NCI-H446 treated with DMSO at 0.1 percent for 48 hours (cell line): ENCODE measurements around the gene EXOC4.

Experiments used
- DNase-seq: peaks from one replicate; lab custom pipeline; 2025; lab: John Stamatoyannopoulos, UW

Gene EXOC4

DNA sequence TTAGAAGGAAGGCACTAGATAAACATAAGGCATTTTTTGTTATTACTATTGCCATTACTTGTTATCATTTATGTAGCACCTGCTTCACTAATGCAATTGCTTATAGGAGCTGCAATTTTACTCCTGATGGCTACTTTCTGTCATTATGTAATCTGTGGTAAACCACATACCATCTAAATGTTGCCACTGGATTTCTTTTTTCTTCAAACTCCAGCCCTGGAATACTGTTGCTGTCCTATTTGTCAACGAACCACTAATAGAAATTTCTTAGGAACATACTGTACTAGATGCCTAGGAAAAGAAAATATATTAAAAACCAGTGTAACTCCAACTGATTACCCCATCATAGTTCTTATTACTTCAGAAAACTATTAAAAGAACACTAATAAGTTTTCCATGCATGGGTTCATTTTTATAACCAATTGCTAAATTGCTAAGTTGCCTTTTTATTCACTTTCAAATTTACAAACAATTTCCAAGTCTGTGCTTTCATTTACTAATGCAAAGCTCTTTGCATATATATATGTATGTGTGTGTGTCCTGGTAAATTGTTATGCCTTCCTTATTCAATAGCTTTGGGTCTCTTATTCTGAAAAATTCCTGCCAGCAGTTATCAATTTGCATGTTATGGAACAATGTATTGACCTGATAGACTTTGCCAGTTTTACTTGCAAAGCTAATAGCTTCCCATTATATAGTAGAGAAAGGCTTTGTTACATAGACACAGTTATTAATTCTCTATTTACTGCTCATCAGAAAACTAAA, 287.4 kb downstream of the EXOC4 start:
- DNase-seq: no peak

DNA sequence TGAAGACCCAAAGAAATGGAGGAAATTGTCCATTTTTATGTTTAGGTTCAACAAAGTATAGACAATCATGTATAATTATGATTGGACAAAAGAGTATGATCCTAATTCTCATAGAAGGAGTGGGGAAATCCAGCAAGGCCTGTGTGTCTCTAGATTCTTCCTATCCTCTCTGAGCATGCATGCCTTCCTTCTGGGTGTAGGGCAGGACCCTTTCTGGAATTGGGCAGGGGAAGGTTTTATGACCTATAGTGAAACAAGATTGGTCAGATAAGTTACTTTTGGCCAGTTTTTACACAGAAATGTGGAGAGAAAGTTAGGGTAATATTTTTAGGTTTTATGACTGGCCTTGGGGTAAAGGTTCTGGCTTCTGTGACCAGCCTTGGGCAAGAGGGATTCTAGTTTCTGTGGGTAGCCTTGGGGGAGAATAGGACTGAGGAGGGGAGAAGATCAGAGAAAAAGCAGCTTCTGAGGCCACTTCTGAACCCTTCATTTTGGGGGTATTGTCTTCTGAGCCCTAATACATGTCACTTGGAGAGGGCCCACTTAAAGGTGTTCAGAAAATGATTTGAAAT, 289.4 kb downstream of the EXOC4 start:
- no peak for DNase-seq

DNA sequence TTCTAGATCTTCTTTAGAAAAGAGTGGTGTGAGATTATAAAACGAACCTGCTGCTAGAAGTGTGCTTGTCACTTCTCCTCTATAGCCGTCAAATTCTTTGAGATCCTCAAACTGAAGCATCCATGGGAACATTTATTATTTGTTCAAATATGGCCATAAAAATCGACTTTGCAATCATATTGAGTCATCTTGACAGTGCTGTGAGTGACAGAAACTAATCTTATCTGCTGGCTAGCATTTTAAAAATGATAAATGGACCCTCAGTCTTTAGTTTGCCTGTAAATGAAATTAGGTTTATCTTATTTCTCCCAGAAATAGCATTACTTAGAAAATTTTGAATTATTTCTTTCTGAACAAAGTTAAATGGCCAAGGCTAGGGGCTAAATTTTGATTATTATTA, 290.8 kb downstream of the EXOC4 start:
- no peak for DNase-seq

DNA sequence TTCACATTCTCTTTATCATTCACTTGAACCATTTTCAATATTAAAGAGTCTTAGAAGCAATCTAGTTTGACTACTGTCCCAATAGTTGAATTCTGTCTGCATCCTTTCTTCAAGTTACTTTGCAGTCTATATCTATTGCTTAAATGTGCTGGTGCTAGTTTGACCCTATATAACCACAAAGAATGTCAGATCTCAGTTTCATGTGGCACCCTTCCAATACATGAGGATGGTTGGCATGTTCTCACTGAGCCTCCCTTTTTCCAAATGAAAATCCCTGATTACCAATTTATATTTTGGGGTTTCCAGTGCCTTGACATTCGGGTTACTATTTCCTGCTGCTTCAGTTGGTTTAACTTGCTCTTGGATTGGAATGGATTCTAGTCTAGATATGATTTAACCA, 292.7 kb downstream of the EXOC4 start:
- no peak for DNase-seq

DNA sequence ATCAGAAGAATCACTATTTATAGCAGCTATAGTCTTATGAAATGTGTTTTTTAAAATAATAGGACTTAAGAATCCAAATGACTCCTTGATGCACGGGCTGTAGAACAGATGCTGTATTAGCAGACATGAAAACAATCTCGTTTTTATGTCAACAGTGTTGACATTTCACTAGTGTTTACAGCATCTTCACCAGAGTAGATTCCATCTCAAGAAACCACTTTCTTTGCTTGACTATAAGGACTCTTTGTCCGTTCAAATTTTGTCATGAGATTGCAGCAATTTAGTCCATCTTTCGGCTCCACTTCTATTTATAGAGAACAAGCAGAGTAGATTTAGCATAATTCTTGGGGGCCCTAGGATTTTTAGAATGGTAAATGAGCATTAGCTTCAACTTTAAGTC, 295.1 kb downstream of the EXOC4 start:
- no peak for DNase-seq

- DNase-seq: no peak
Measured at GRCh38 chr7:133549633-133550032, 296.8 kb downstream of the EXOC4 start.

- no peak for DNase-seq
Measured at GRCh38 chr7:133550145-133550544, 297.3 kb downstream of the EXOC4 start.

- DNase-seq: no peak
Measured at GRCh38 chr7:133550811-133551210, 297.9 kb downstream of the EXOC4 start.

DNA sequence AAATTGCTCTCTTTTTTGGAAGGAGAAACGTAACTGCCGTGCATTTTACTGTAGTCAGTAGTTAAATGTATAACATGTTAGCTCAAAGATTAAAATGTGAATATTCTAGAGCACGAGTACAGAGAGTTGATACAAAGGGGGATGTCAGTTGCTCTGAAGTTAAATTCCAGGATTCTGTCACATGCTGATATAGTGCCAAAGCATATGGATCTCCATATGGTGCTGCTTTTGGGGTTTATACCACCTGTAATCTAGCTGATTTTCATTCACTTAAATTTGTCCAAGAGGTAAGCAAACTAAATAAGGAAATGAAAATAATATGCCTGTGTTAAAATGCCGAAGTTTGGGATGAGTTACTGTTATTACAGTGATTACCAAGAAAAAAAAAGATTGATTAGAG, 298.6 kb downstream of the EXOC4 start:
- DNase-seq: no peak

- no peak for DNase-seq
Measured at GRCh38 chr7:133552079-133552478, 299.2 kb downstream of the EXOC4 start.

- no peak for DNase-seq
Measured at GRCh38 chr7:133554330-133554729, 301.5 kb downstream of the EXOC4 start.

DNA sequence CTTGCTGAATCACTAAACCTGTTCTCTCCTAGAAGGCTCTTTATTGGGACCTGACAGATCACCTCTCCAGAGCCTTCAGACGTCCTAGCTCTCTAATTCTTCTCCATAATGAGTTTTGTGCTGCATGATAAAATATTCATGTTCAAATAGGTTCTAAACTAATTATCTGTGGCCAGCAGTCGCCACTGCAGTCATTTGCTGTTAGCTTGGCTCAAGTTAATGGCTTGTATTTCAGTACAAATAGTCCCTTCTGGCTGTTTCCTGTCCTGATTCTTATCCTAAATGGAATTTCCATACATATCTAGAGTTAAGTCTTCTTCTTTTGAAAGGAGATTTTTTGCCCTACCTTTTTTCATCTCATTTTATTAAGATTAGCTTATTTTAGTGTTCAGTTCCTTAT, 303.2 kb downstream of the EXOC4 start:
- no peak for DNase-seq

- DNase-seq: no peak
Measured at GRCh38 chr7:133556553-133556952, 303.7 kb downstream of the EXOC4 start.

- no peak for DNase-seq
Measured at GRCh38 chr7:133560900-133561299, 308.0 kb downstream of the EXOC4 start.

GRCh38 chr7:133561396-133561795, 308.5 kb downstream of the EXOC4 start:
- no peak for DNase-seq

- no peak for DNase-seq
Measured at GRCh38 chr7:133562621-133563020, 309.7 kb downstream of the EXOC4 start.

DNA sequence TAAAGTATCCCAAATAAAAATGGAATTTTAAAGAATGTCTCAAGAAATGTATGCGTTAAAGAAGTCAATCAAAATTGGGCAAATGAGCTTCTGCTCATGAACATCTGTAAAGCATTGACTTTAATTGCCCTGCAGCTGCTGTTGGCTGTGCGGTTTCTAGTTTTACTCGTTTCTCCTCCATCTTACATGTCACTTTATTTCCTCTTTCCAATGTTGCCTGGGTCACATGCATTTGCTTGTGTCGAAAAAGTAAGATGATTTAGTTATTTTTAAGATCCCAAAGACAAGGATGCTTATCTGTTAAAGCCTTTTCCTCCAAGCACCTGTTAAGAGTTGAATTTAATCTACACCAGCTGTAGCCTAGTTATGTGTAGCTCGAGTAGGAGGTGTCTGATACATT, 310.4 kb downstream of the EXOC4 start:
- no peak for DNase-seq

- no peak for DNase-seq
Measured at GRCh38 chr7:133564484-133564883, 311.6 kb downstream of the EXOC4 start.

DNA sequence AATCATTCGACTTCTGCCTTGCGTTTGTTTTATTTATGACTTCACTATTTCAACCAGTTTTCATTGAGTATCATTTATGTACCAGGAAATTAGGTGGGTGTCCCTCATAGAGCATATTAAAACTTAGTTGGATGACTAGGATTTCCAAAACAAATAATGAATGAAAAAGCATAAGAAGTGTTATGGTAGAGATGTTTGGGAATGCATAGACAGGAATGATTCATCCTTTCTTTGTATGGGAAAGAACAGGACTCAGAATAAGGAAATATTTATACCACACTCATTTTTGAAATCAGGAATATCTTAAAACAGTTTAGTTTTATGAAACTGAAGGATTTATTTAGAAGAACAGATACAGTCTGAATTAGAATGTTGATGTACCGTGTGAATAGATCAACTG, 315.7 kb downstream of the EXOC4 start:
- no peak for DNase-seq

DNA sequence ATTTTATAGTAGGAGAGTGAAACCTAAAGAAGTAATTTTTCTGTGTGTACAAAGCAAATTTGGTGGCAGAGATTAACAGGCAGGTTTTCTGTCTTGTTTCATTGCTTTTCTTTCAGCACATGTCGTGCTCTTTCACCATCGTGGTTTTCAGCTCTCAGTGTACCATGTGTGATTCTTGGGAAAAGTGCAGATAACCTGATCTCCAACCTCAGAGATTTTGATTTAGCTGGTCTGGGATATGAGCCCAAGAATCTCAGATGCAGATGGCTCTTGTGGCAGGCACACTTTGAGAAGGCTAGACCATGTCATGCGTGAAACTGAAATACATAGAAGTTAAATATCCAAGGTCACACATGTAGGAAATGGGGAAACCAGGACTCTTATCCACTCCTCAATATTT, 317.4 kb downstream of the EXOC4 start:
- DNase-seq: peak; percentile 32

DNA sequence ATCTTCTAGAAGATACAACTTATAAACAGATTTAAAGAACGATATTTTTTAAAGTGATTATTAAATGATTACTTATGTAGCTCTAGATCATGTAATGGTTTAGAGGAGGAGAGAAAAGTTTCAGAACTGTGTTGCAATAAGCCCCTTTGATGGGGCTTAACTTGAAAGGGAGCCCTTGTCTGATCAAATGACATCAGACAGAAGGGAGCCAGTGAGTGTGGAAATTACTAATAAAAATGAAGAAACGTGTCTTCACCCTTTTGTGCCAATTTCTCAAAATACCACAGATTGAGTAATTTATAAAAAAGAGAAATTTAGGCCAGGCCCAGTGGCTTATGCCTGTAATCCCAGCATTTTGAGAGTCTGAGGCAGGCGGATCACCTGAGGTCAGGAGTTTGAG, 318.2 kb downstream of the EXOC4 start:
- DNase-seq: no peak

- no peak for DNase-seq
Measured at GRCh38 chr7:133572087-133572486, 319.2 kb downstream of the EXOC4 start.

DNA sequence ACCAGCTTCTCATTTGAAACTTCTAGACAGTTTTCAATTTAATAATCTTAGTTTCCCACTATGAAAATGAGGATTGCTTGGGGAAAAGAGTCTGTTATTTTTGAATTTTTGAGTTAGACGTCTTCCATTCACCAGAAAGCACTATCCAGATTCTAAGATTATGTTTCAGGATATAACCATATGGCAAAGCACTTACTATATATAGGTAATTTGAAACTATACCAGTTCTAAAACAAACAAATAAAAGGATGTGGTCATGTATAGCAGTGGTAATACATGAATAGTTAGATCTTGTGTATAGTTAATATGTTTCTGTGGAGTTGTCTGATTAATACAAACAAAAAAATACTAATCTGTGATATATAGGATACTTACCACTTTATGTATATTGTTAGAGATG, 320.0 kb downstream of the EXOC4 start:
- DNase-seq: no peak
